Thyroid gland (tissue), 4 donors: ENCODE measurements around the gene SH3BP4. TPM values are rescaled to one million over a fixed set of nuclear protein-coding genes. Genes with fewer than 3 reads are reported as not detected.
A peak's percentile ranks its signal among the peaks of the same experiment; 100 is the strongest.

Source experiments
- DNase-seq, 2 donors: peaks; one replicate each; pipeline ENCODE4 v3.0.0-alpha.2; 2019
- H3K27ac ChIP-seq, 3 donors: fragments of 200-600 bp; sonication (generic); 1 replicate in 2 of 3; 2 replicates in 1 of 3; pipeline ENCODE4 v1.5.1; 2016 to 2019; ENCODE audit warnings: mild to moderate bottlenecking in 1 of 3, moderate library complexity in 1 of 3
- H3K27me3 ChIP-seq: fragments of 200-600 bp; sonication (generic); one replicate; pipeline ENCODE4 v1.5.1; 2019
- H3K36me3 ChIP-seq, 2 donors: fragments of 200-600 bp; sonication (generic); one replicate each; pipeline ENCODE4 v1.5.1; 2016 to 2019
- H3K4me1 ChIP-seq, 2 donors: fragments of 200-600 bp; sonication (generic); one replicate each; pipeline ENCODE4 v1.5.1; 2017 to 2019
- H3K4me3 ChIP-seq, 3 donors: fragments of 200-600 bp; sonication (generic); replicated peaks in 1 of 3; 1 replicate in 2 of 3; 2 replicates in 1 of 3; pipeline ENCODE4 v1.5.1; 2016; ENCODE audit warnings: mild to moderate bottlenecking in 1 of 3
- H3K9me3 ChIP-seq: fragments of 200-600 bp; sonication (generic); one replicate; pipeline ENCODE4 v1.5.1; 2017
- POLR2A ChIP-seq, 2 donors: fragments of 450-650 bp; IDR thresholded peaks; one replicate each; pipeline ENCODE4 v1.6.1; 2017; ENCODE audit warnings: antibody characterized with exemption in 2 of 2, mild to moderate bottlenecking in 2 of 2, moderate library complexity in 1 of 2
- WGBS, 2 donors: methylation state at CpG; one replicate each; pipeline ENCODE4 v1.1.5; 2017; 5-methylcytosine and 5-hydroxymethylcytosine counted together
- intact Hi-C: fragments of 100-400 bp; cut with DNase I; formaldehyde crosslinking; loops from one replicate; pipeline ENCODE4 v1.15.1; 2023
- total RNA-seq, 4 donors: library from RNA; depleted of rRNA; stranded (reverse); fragments of >200 nt; gene quantifications; one replicate each; pipeline ENCODE4 v1.2.3, GENCODE V29; 2016
- TF ChIP-seq, protein P1 (sequence below), 6 experiments: fragments of 200-600 bp in 3 of 6; fragments of 450-650 bp in 3 of 6; sonication (generic) in 3 of 6; IDR thresholded peaks; one replicate each; pipeline ENCODE4 v1.5.1; 2016 to 2019; ENCODE audit warnings: antibody characterized with exemption in 6 of 6, mild to moderate bottlenecking in 2 of 6, inconsistent platforms in 1 of 6, moderate library complexity in 1 of 6

Gene SH3BP4
- total RNA-seq, 4 donors from 2014 or later: 36.9 to 64.6 (median 47.9) TPM

GRCh38 chr2:235006986-235007385, 55.2 kb downstream of the SH3BP4 start:
- no peaks in the 10 kb centered on the region for H3K36me3 ChIP-seq
- TF ChIP-seq, protein P1, sequence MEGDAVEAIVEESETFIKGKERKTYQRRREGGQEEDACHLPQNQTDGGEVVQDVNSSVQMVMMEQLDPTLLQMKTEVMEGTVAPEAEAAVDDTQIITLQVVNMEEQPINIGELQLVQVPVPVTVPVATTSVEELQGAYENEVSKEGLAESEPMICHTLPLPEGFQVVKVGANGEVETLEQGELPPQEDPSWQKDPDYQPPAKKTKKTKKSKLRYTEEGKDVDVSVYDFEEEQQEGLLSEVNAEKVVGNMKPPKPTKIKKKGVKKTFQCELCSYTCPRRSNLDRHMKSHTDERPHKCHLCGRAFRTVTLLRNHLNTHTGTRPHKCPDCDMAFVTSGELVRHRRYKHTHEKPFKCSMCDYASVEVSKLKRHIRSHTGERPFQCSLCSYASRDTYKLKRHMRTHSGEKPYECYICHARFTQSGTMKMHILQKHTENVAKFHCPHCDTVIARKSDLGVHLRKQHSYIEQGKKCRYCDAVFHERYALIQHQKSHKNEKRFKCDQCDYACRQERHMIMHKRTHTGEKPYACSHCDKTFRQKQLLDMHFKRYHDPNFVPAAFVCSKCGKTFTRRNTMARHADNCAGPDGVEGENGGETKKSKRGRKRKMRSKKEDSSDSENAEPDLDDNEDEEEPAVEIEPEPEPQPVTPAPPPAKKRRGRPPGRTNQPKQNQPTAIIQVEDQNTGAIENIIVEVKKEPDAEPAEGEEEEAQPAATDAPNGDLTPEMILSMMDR (IDR thresholded peaks at IDR 0.05): no peak
- no peak for TF ChIP-seq POLR2A (IDR thresholded peaks at IDR 0.05)

GRCh38 chr2:235007664-235008457, 56.0 kb downstream of the SH3BP4 start:
- intact Hi-C loops: no loop called here
- TF ChIP-seq, protein P1 (IDR thresholded peaks at IDR 0.05): no peak
- no peak for TF ChIP-seq POLR2A (IDR thresholded peaks at IDR 0.05)

More at GRCh38 chr2:235006986-235007385, 55.2 kb downstream of the SH3BP4 start:
- H3K27ac ChIP-seq: no peak overlapping the region
- intact Hi-C loops: no loop called here
- DNase-seq: no peak
- peaks cover 22 to 42% of the 10 kb centered on the region in 2 donors for H3K4me1 ChIP-seq
- H3K9me3 ChIP-seq: no peaks in the 10 kb centered on the region
- no peaks in the 10 kb centered on the region for H3K27me3 ChIP-seq
- H3K4me3 ChIP-seq: no peak overlapping the region
- whole genome bisulfite sequencing, 2 donors: 93% methylated on average over 6 of the region's 6 CpGs

GRCh38 chr2:235008584-235009044, 56.8 kb downstream of the SH3BP4 start:
- no peak overlapping the region for H3K4me3 ChIP-seq
- intact Hi-C loops: no loop called here
- DNase-seq: peak; percentile 54 to 61
- peaks cover 22 to 42% of the 10 kb centered on the region in 2 donors for H3K4me1 ChIP-seq
- H3K27me3 ChIP-seq: no peaks in the 10 kb centered on the region
- H3K9me3 ChIP-seq: no peaks in the 10 kb centered on the region
- H3K36me3 ChIP-seq: no peaks in the 10 kb centered on the region
- TF ChIP-seq, protein P1 (IDR thresholded peaks at IDR 0.05): no peak
- no peak for TF ChIP-seq POLR2A (IDR thresholded peaks at IDR 0.05)
- peak overlapping the region in 2 of 3 donors; percentile 17 to 52 for H3K27ac ChIP-seq
- 43 to 49% methylated on average over 6 of the region's 6 CpGs for WGBS, 2 donors

More at GRCh38 chr2:235007664-235008457, 56.0 kb downstream of the SH3BP4 start:
- Histone ChIP-seq H3K4me3 (no peak overlapping the region), H3K4me1 (peaks cover 22 to 42% of the 10 kb centered on the region in 2 donors), H3K9me3 (no peaks in the 10 kb centered on the region), H3K36me3 (no peaks in the 10 kb centered on the region), H3K27me3 (no peaks in the 10 kb centered on the region), H3K27ac (peak overlapping the region in 2 of 3 donors; percentile 17 to 52)
- WGBS, 2 donors: 93% methylated on average over 25 of the region's 25 CpGs
- no peak for DNase-seq

GRCh38 chr2:235009081-235009480, 57.3 kb downstream of the SH3BP4 start:
- intact Hi-C loops: no loop called here

More at GRCh38 chr2:235009081-235009480, 57.3 kb downstream of the SH3BP4 start:
- Histone ChIP-seq H3K27me3 (no peaks in the 10 kb centered on the region), H3K36me3 (no peaks in the 10 kb centered on the region), H3K27ac (peak overlapping the region in 2 of 3 donors; percentile 17 to 52), H3K4me1 (peaks cover 22 to 42% of the 10 kb centered on the region in 2 donors), H3K9me3 (no peaks in the 10 kb centered on the region), H3K4me3 (no peak overlapping the region)
- DNase-seq: no peak
- TF ChIP-seq, protein P1 (IDR thresholded peaks at IDR 0.05): no peak
- TF ChIP-seq POLR2A (IDR thresholded peaks at IDR 0.05): no peak
- WGBS, 2 donors: 92 to 98% methylated on average over 6 of the region's 6 CpGs
